ENCODE measurements around the gene QPCT. TPM values are rescaled to one million over a fixed set of nuclear protein-coding genes. Genes with fewer than 3 reads are reported as not detected.
A peak's percentile ranks its signal among the peaks of the same experiment; 100 is the strongest.

The QPCT gene
- total and polyA plus RNA-seq, 2 of the 4 experiments (the other 2 are of a cell fraction): 1.9 to 2.2 TPM

DNA sequence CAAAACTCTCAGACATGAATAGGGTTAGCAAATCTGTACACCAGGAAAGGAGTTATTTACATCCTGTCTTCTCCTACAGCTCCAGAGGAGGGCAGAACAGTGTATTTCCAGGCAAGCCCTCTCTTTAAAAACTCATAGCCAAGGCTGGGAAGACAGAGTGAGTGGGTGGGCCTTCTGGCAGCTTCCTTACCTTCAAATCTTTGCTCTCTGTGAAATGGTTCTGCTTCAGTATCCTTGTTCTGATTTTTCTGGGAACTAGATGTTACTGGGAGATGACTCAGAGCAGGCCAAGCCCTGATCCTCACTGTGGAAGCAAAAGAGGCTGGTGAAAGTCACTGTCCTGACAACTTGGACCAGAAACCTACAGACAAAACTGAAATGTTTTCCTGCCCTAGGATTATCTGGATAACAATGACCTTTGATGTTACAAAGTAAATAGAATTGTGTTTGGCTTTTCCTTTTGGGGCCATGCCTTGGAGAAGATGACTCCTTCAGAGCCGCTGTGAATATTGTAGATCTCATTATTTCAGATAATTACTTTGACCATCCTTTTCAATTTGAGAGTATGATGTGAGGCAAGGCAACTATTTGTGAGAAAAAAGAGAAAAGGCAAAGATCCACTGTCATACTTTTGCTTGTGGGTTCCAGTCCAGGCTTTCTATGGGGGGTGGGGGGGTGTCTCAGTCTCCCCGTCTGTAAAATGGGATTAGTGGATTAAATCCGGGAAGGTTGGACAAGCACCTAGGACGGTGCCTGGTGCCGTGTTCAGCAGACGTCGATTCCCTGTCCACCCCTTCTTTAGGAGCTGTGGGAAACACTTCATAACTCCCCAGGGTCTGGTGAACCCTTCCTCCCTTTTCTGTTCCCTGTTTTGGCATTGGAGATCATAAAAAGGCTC, 644 bp upstream of the QPCT start:
- Histone ChIP-seq H2AFZ (replicated peaks; ENCODE audit: low read length, poor library complexity) (peak overlapping the region; percentile 91), H3K14ac (replicated peaks; ENCODE audit: low read depth, low read length) (no peak overlapping the region), H4K5ac (ENCODE audit: low read depth, low read length) (no peak overlapping the region), H3K4me1 (ENCODE audit: control insufficient read depth, insufficient read depth, low read length) (no peaks in the 10 kb centered on the region; the same call in 1 of the 2 replicates), H3K9me3 (ENCODE audit: control insufficient read depth, insufficient read depth, low read length) (no peaks in the 10 kb centered on the region), H4K20me1 (ENCODE audit: insufficient read depth, low read length) (no peaks in the 10 kb centered on the region), H3K18ac (ENCODE audit: low read depth, low read length) (no peak overlapping the region), H4K8ac (ENCODE audit: low read depth in 2 of 2, low read length in 2 of 2) (no peak overlapping the region), H3K56ac (ENCODE audit: extremely low read depth, insufficient read depth, low read length) (no peak overlapping the region), H2AK5ac (ENCODE audit: low read depth, low read length) (no peak overlapping the region), H2AK9ac (replicated peaks; ENCODE audit: low read depth, low read length, poor library complexity) (no peak overlapping the region), H3K36me3 (ENCODE audit: control insufficient read depth, insufficient read depth, low read length) (no peaks in the 10 kb centered on the region), H3K9me1 (ENCODE audit: insufficient read depth, low read length) (no peaks in the 10 kb centered on the region), H3K4me2 (ENCODE audit: low read depth, low read length) (peak overlapping the region; percentile 83; the same call in 1 of the 2 replicates), H3K9ac (ENCODE audit: low read depth, low read length) (no peak overlapping the region), H2BK5ac (ENCODE audit: low read depth, low read length, poor library complexity, severe bottlenecking) (no peak overlapping the region), H2BK15ac (ENCODE audit: low read depth, low read length) (no peak overlapping the region), H2BK20ac (ENCODE audit: low read depth, low read length) (no peak overlapping the region), H3K23ac (ENCODE audit: low read depth, low read length) (no peak overlapping the region), H3K79me1 (ENCODE audit: low read depth in 1 of 2, low read length in 2 of 2) (no peaks in the 10 kb centered on the region), H3K4me3 (ENCODE audit: insufficient read depth, low read depth, low read length) (peak overlapping the region; percentile 56; the same call in 1 of the 2 replicates), H3K4ac (ENCODE audit: low read depth, low read length) (no peak overlapping the region), H2BK120ac (ENCODE audit: low read depth, low read length) (no peak overlapping the region; the same call in 1 of the 2 replicates), H4K91ac (ENCODE audit: insufficient read depth, low read depth, low read length) (no peak overlapping the region), H3K27ac (ENCODE audit: insufficient read depth, low read length) (no peak overlapping the region), H3K27me3 (ENCODE audit: control insufficient read depth, insufficient read depth, low read length) (peaks cover 3% of the 10 kb centered on the region)
- ChIA-PET POLR2A (ENCODE audit: unreplicated experiment) (no interaction called here), CTCF (interaction anchor here (0.5 to 1.5 kb wide), 3 partner anchors 14 to 174 kb away, joined by 3 to 5 read pairs (median 3); no protein-coding TSS in a partner anchor)
- TF ChIP-seq SMC3 (IDR thresholded peaks at IDR 0.05; ENCODE audit: low read depth, low read length) (peak; percentile 36; the same call in 1 of the 2 replicates), RAD21 (IDR thresholded peaks at IDR 0.05; ENCODE audit: low read length) (peak; percentile 47), RFX5 (IDR thresholded peaks at IDR 0.05; ENCODE audit: low read depth, low read length) (no peak), CEBPB (IDR thresholded peaks at IDR 0.05; ENCODE audit: low read depth, low read length) (no peak), POLR2A (IDR thresholded peaks at IDR 0.05; ENCODE audit: low read depth, low read length) (no peak), CHD1 (IDR thresholded peaks at IDR 0.05; ENCODE audit: low read depth, low read length) (no peak), NFE2L2 (IDR thresholded peaks at IDR 0.05; ENCODE audit: low read depth, low read length) (no peak)
- TF ChIP-seq, protein P1, sequence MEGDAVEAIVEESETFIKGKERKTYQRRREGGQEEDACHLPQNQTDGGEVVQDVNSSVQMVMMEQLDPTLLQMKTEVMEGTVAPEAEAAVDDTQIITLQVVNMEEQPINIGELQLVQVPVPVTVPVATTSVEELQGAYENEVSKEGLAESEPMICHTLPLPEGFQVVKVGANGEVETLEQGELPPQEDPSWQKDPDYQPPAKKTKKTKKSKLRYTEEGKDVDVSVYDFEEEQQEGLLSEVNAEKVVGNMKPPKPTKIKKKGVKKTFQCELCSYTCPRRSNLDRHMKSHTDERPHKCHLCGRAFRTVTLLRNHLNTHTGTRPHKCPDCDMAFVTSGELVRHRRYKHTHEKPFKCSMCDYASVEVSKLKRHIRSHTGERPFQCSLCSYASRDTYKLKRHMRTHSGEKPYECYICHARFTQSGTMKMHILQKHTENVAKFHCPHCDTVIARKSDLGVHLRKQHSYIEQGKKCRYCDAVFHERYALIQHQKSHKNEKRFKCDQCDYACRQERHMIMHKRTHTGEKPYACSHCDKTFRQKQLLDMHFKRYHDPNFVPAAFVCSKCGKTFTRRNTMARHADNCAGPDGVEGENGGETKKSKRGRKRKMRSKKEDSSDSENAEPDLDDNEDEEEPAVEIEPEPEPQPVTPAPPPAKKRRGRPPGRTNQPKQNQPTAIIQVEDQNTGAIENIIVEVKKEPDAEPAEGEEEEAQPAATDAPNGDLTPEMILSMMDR (conservative IDR thresholded peaks at IDR 0.05; ENCODE audit: low read depth, low read length): peak; percentile 46
- no TSS peak for BruUV-seq (replicated peaks)
- ATAC-seq (ENCODE audit: low read depth): peak; percentile 79
- in situ Hi-C loops (cut with MboI; ENCODE audit: low sequenced_read_pairs): no loop called here
- peak; percentile 73 for DNase-seq
- dilution Hi-C loops (cut with HindIII; ENCODE audit: low sequenced_read_pairs, unreplicated experiment): no loop called here
- intact Hi-C loops (cut with micrococcal nuclease): no loop called here
- no CpG with 5 or more reads among the region's 7 CpGs for WGBS, 2 experiments (ENCODE audit: extremely low coverage in 2 of 2, insufficient read length in 1 of 2)

All from IMR-90 (cell line).